Upper lobe of left lung (tissue), 6 donors: ENCODE results near the gene RSRC2. TPM values are rescaled to one million over a fixed set of nuclear protein-coding genes. Genes with fewer than 3 reads are reported as not detected.

Experiments used
- ATAC-seq, 2 donors: fragments of 200-7000 bp; cut with Tn5 transposase; one replicate each; pipeline ENCODE4 v1.9.1; 2022; ENCODE audit warnings: mild to moderate bottlenecking in 2 of 2, moderate library complexity in 2 of 2; ENCODE audit not compliant: low FRiP score in 2 of 2
- DNase-seq, 2 donors: peaks; one replicate each; pipeline ENCODE4 v3.0.0-alpha.2; 2019 to 2020
- H3K27ac ChIP-seq, 4 donors: fragments of 200-600 bp; sonication (generic); one replicate each; pipeline ENCODE4 v1.5.1; 2016 to 2019
- H3K27me3 ChIP-seq, 4 donors: fragments of 200-600 bp; sonication (generic); one replicate each; pipeline ENCODE4 v1.5.1; 2017 to 2019
- H3K36me3 ChIP-seq, 4 donors: fragments of 200-600 bp; sonication (generic); one replicate each; pipeline ENCODE4 v1.5.1; 2016 to 2019
- H3K4me1 ChIP-seq, 4 donors: fragments of 200-600 bp; sonication (generic); one replicate each; pipeline ENCODE4 v1.5.1; 2018 to 2019
- H3K4me3 ChIP-seq, 4 donors: fragments of 200-600 bp; sonication (generic); one replicate each; pipeline ENCODE4 v1.5.1; 2017 to 2019; ENCODE audit warnings: mild to moderate bottlenecking in 2 of 4, moderate library complexity in 1 of 4
- H3K9me3 ChIP-seq, 4 donors: fragments of 200-600 bp; sonication (generic); one replicate each; pipeline ENCODE4 v1.5.1; 2018 to 2019
- EP300 ChIP-seq, 4 donors: sonication (generic); formaldehyde crosslinking; IDR thresholded peaks; one replicate each; pipeline ENCODE4 v1.5.1; 2017; ENCODE audit warnings: antibody characterized with exemption in 4 of 4, control low read depth in 2 of 4
- POLR2A ChIP-seq, 4 donors: fragments of 450-650 bp; IDR thresholded peaks; one replicate each; pipeline ENCODE4 v1.5.1; 2016 to 2017; ENCODE audit warnings: antibody characterized with exemption in 4 of 4, mild to moderate bottlenecking in 2 of 4
- POLR2AphosphoS5 ChIP-seq, 2 donors: sonication (generic); formaldehyde crosslinking; IDR thresholded peaks; one replicate each; pipeline ENCODE4 v1.5.1; 2017; ENCODE audit warnings: antibody characterized with exemption in 2 of 2
- WGBS, 2 donors: methylation state at CpG; one replicate each; pipeline ENCODE4 v1.1.5; 2017 to 2018; 5-methylcytosine and 5-hydroxymethylcytosine counted together
- total RNA-seq, 6 donors: library from RNA; depleted of rRNA in 4 of 6; stranded (reverse); fragments of >200 nt in 4 of 6; gene quantifications; one replicate each; pipeline versions ENCODE4 v1.1.0 to v1.2.1, GENCODE V29; 2016 to 2021
- TF ChIP-seq, protein P1 (sequence below), 6 experiments: fragments of 450-650 bp in 4 of 6; fragments of 200-600 bp in 2 of 6; sonication (generic) in 2 of 6; IDR thresholded peaks; one replicate each; pipeline ENCODE4 v1.5.1; 2016 to 2019; ENCODE audit warnings: antibody characterized with exemption in 6 of 6
- donor health status: DM: no; HTN: no; CAD: no; lungs with moderate emphysema.
- donor health status: DM: no; HTN: yes; CAD: no; lungs with severe emphysema.

RSRC2 gene
- total RNA-seq, 6 donors from 2014 or later = 52.8 to 241 (median 88.3) TPM

DNA sequence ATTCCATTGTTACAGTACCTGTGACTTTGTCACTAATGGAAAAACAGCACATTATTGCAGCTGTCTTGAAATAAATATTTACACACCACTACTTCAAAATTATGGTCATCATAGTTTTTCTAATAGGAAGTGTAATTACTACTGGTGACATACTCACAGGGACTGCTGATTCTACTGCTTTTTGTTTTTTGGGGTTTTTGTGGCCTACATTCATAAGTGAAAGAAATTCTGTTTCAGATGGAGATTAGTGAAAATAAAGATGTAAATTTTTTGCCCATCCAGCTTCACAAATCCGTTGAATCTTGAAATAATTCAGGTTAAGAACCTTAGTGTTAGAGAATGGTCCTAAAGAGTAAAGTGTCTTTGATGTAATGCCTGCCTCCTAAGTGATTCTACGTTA, 17.8 kb upstream of the RSRC2 start:
- ATAC-seq (no peak), DNase-seq (no peak)
- no peaks in the 10 kb centered on the region for H3K9me3 ChIP-seq
- peaks cover 0 to 27% (median 13%) of the 10 kb centered on the region in 4 donors for H3K36me3 ChIP-seq
- no peak for TF ChIP-seq POLR2A (IDR thresholded peaks at IDR 0.05)
- TF ChIP-seq, protein P1, sequence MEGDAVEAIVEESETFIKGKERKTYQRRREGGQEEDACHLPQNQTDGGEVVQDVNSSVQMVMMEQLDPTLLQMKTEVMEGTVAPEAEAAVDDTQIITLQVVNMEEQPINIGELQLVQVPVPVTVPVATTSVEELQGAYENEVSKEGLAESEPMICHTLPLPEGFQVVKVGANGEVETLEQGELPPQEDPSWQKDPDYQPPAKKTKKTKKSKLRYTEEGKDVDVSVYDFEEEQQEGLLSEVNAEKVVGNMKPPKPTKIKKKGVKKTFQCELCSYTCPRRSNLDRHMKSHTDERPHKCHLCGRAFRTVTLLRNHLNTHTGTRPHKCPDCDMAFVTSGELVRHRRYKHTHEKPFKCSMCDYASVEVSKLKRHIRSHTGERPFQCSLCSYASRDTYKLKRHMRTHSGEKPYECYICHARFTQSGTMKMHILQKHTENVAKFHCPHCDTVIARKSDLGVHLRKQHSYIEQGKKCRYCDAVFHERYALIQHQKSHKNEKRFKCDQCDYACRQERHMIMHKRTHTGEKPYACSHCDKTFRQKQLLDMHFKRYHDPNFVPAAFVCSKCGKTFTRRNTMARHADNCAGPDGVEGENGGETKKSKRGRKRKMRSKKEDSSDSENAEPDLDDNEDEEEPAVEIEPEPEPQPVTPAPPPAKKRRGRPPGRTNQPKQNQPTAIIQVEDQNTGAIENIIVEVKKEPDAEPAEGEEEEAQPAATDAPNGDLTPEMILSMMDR (IDR thresholded peaks at IDR 0.05) = no peak
- TF ChIP-seq POLR2AphosphoS5 (IDR thresholded peaks at IDR 0.05) = no peak
- TF ChIP-seq EP300 (IDR thresholded peaks at IDR 0.05) = no peak
- no peaks in the 10 kb centered on the region for H3K27me3 ChIP-seq
- H3K4me1 ChIP-seq = no peaks in the 10 kb centered on the region
- WGBS, 2 donors = 92 to 95% methylated on average over 2 of the region's 2 CpGs
- H3K27ac ChIP-seq = no peak overlapping the region
- H3K4me3 ChIP-seq = no peak overlapping the region

DNA sequence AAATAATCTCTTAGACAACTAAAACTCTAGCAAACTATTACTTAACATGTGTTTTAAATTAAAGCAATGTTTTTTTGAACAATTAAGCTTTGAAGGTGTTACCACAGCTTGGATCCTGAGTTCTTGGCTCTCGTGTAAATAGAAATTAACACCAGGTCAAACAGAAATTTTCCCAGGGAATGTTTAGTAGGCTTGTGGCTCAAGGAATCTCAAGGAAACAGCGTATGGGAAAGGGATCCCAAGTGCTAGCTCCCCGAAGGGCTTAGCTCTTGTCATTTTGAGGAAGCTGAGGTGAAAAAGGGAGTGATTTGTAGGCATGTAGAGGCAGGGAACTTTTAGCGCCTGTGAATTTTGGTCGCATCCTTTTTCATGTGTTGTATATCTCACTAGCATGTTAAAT, 11.8 kb upstream of the RSRC2 start:
- no peaks in the 10 kb centered on the region for H3K27me3 ChIP-seq
- H3K36me3 ChIP-seq = peaks cover 0 to 16% (median 7%) of the 10 kb centered on the region in 4 donors
- H3K4me1 ChIP-seq = no peaks in the 10 kb centered on the region
- ATAC-seq (no peak), DNase-seq (no peak)
- no peaks in the 10 kb centered on the region for H3K9me3 ChIP-seq
- WGBS, 2 donors = 93 to 95% methylated on average over 5 of the region's 5 CpGs
- H3K27ac ChIP-seq = no peak overlapping the region
- TF ChIP-seq POLR2A (IDR thresholded peaks at IDR 0.05) (no peak), EP300 (IDR thresholded peaks at IDR 0.05) (no peak), POLR2AphosphoS5 (IDR thresholded peaks at IDR 0.05) (no peak)
- TF ChIP-seq, protein P1 (IDR thresholded peaks at IDR 0.05) = no peak
- H3K4me3 ChIP-seq = no peak overlapping the region

DNA sequence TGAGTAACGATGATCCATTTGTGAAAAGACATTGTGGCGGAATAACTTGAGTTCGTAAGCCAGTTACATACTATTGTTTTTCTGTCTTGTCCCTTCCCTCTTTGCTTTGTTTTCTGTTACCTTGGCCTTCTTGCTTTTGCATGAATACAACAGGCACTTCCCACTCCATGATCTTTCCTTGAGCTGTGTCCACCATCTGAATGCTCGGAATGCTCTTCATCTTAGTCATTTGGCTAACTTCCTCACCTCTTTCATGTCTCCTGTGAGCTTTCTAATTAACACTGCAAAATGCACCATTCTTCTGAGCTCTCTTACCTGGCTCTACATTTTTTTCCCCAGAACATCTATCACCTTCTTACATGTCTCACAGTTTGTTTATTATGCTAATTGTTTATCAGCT, 10.3 kb upstream of the RSRC2 start:
- H3K27me3 ChIP-seq = no peaks in the 10 kb centered on the region
- H3K36me3 ChIP-seq = peaks cover 0 to 16% (median 2%) of the 10 kb centered on the region in 4 donors
- TF ChIP-seq POLR2A (IDR thresholded peaks at IDR 0.05) (no peak), EP300 (IDR thresholded peaks at IDR 0.05) (no peak), POLR2AphosphoS5 (IDR thresholded peaks at IDR 0.05) (no peak)
- TF ChIP-seq, protein P1 (IDR thresholded peaks at IDR 0.05) = no peak
- ATAC-seq (no peak), DNase-seq (no peak)
- H3K4me3 ChIP-seq = no peak overlapping the region
- H3K9me3 ChIP-seq = no peaks in the 10 kb centered on the region
- H3K4me1 ChIP-seq = no peaks in the 10 kb centered on the region
- H3K27ac ChIP-seq = no peak overlapping the region
- WGBS, 2 donors = 95 to 97% methylated on average over 4 of the region's 4 CpGs

DNA sequence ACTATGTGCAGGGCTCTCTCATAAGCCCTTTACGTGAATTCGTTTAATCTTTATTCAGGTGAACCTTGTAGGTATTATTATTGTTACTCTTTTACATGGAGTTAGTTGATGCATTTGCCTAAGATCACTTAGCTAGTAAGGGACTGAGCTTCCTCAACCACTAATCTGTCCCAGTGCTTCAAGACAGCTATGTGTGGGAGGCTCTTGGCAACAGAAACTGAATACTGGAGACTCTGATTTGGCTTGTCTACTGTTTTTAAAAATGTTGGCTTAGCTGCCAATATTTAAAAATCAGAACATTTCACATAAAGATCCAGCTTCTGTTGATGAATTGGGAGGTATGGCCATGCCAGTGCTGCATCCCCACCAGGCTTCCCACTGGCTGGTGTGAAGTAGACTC, 7.1 kb upstream of the RSRC2 start:
- H3K36me3 ChIP-seq = peaks cover 0 to 16% (median 2%) of the 10 kb centered on the region in 4 donors
- no peak overlapping the region for H3K27ac ChIP-seq
- H3K4me1 ChIP-seq = no peaks in the 10 kb centered on the region
- H3K27me3 ChIP-seq = no peaks in the 10 kb centered on the region
- no peak for DNase-seq
- no peak for ATAC-seq
- no peaks in the 10 kb centered on the region for H3K9me3 ChIP-seq
- H3K4me3 ChIP-seq = no peak overlapping the region
- TF ChIP-seq, protein P1 (IDR thresholded peaks at IDR 0.05) = no peak
- TF ChIP-seq POLR2A (IDR thresholded peaks at IDR 0.05) (no peak), EP300 (IDR thresholded peaks at IDR 0.05) (no peak), POLR2AphosphoS5 (IDR thresholded peaks at IDR 0.05) (no peak)
- 92 to 95% methylated on average over 2 of the region's 2 CpGs for WGBS, 2 donors

DNA sequence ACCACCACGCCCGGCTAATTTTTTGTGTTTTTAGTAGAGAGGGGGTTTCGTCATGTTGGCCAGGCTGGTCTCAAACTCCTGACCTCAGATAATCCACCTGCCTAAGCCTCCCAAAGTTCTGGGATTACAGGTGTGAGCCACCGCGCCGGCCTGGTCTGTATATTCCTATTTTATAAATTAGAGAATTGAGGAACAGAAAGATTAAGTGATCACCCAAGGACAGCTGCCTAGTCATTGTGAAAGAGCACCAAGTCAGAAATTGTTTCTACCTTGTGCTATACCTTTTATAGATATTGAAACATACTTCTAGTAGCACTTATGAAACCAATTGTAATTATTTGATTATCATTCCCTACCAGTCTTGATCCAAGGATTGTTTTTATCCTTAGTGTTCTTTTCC, 2.3 kb upstream of the RSRC2 start:
- Histone ChIP-seq H3K4me1 (peaks cover 14 to 25% (median 21%) of the 10 kb centered on the region in 4 donors), H3K27me3 (no peaks in the 10 kb centered on the region), H3K27ac (no peak overlapping the region), H3K4me3 (no peak overlapping the region), H3K9me3 (no peaks in the 10 kb centered on the region), H3K36me3 (peaks cover 0 to 10% (median 2%) of the 10 kb centered on the region in 4 donors)
- DNase-seq = no peak
- no peak for ATAC-seq
- TF ChIP-seq, protein P1 (IDR thresholded peaks at IDR 0.05) = no peak
- no peak for TF ChIP-seq POLR2AphosphoS5 (IDR thresholded peaks at IDR 0.05)
- no peak for TF ChIP-seq POLR2A (IDR thresholded peaks at IDR 0.05)
- no peak for TF ChIP-seq EP300 (IDR thresholded peaks at IDR 0.05)
- 94 to 97% methylated on average over 6 of the region's 6 CpGs for WGBS, 2 donors
